HepG2 (cell line): ENCODE measurements around the gene AGT. TPM values are rescaled to one million over a fixed set of nuclear protein-coding genes. Genes with fewer than 3 reads are reported as not detected.

Experiments used
- ATAC-seq: fragments of 200-7000 bp; cut with Tn5 transposase; 3 replicates; pipeline ENCODE4 v1.9.1; 2020; ENCODE audit warnings: mild to moderate bottlenecking, moderate library complexity
- BruUV-seq: library from RNA; stranded (reverse); fragments of 400-500 nt; replicated peaks from 2 replicates; lab custom pipeline; 2021; lab: Mats Ljungman, UMichigan
- CTCF ChIA-PET: fragments of 300-600 bp; formaldehyde crosslinking; extraction: SDS; loops from one replicate; lab custom pipeline; 2021; ENCODE audit warnings: low total read pairs, inconsistent platforms, low intra/inter-chr PET ratio; lab: Yijun Ruan, JAX
- POLR2A ChIA-PET: fragments of 350-600 bp; sonication (Branson Sonifier 250); formaldehyde crosslinking; loops from one replicate; lab custom pipeline; 2020; ENCODE audit warnings: antibody characterized with exemption, inconsistent platforms; lab: Yijun Ruan, JAX
- DNase-seq: peaks from one replicate; pipeline ENCODE4 v3.0.0-alpha.2; 2015; ENCODE audit warnings: low spot score
- FAIRE-seq: peaks from 3 replicates; lab custom pipeline; 2011; peaks lifted over from hg19 to GRCh38; lab: Jason Lieb, UNC
- H2AFZ ChIP-seq: one replicate; pipeline ENCODE4 v1.6.1; 2011; ENCODE audit warnings: low read length, inconsistent platforms
- H3K27ac ChIP-seq: fragments of 300-600 bp; 3 replicates; pipeline ENCODE4 v1.8.0; 2011; ENCODE audit warnings: mixed run types, mild to moderate bottlenecking, mixed read lengths, low read length, inconsistent platforms; ENCODE audit not compliant: insufficient read depth; ENCODE audit errors: extremely low read length
- H3K27me3 ChIP-seq, 2 experiments: fragments of 200-600 bp in 1 of 2; 2 replicates in 1 of 2; 3 replicates in 1 of 2; pipeline versions ENCODE4 v1.6.0 to v1.8.0; 2011; ENCODE audit warnings: low read length in 2 of 2, mild to moderate bottlenecking in 2 of 2, moderate library complexity in 2 of 2, inconsistent platforms in 1 of 2; ENCODE audit not compliant: insufficient read depth in 2 of 2, control insufficient read depth in 1 of 2
- H3K36me3 ChIP-seq, 2 experiments: fragments of 200-600 bp in 1 of 2; replicated peaks in 1 of 2; 2 replicates in 1 of 2; 3 replicates in 1 of 2; pipeline versions ENCODE4 v1.5.1 to v1.8.0; 2011; ENCODE audit warnings: low read length in 2 of 2, inconsistent platforms in 1 of 2; ENCODE audit not compliant: insufficient read depth in 2 of 2, control insufficient read depth in 1 of 2
- H3K4me1 ChIP-seq: 2 replicates; pipeline ENCODE4 v1.5.1; 2012; ENCODE audit warnings: low read length, inconsistent platforms; ENCODE audit not compliant: insufficient read depth
- H3K4me2 ChIP-seq: 2 replicates; pipeline ENCODE4 v1.6.0; 2011; ENCODE audit warnings: low read depth, low read length, inconsistent platforms
- H3K4me3 ChIP-seq, 3 experiments: fragments of 200-600 bp in 1 of 3; sonication (generic), shearing (Covaris generic) in 1 of 3; replicated peaks in 1 of 3; 2 replicates each; pipeline ENCODE4 v1.5.1; 2011 to 2016; ENCODE audit warnings: low read length in 3 of 3, inconsistent platforms in 2 of 3, low read depth in 2 of 3, mild to moderate bottlenecking in 2 of 3, control low read depth in 1 of 3, mixed read lengths in 1 of 3; ENCODE audit not compliant: insufficient read depth in 1 of 3
- H3K79me2 ChIP-seq: one replicate; pipeline ENCODE4 v1.6.1; 2011; ENCODE audit warnings: low read length, inconsistent platforms; ENCODE audit not compliant: insufficient read depth
- H3K9ac ChIP-seq: 2 replicates; pipeline ENCODE4 v1.6.0; 2011; ENCODE audit warnings: mild to moderate bottlenecking, low read depth, low read length, inconsistent platforms; ENCODE audit not compliant: insufficient read depth
- H3K9me3 ChIP-seq: 2 replicates; pipeline ENCODE4 v1.5.1; 2012; ENCODE audit warnings: mild to moderate bottlenecking, low read length
- H4K20me1 ChIP-seq: 2 replicates; pipeline ENCODE4 v1.6.0; 2011; ENCODE audit warnings: inconsistent platforms, mild to moderate bottlenecking, low read length, moderate library complexity; ENCODE audit not compliant: insufficient read depth
- GABPB1 ChIP-seq: IDR thresholded peaks from 2 replicates; pipeline ENCODE4 v1.6.1; 2016; ENCODE audit warnings: mild to moderate bottlenecking, missing genetic modification reagents, moderate library complexity, missing compliant biosample characterization
- IKZF4 ChIP-seq: sonication (generic); formaldehyde crosslinking; IDR thresholded peaks from 2 replicates; pipeline ENCODE4 v1.5.1; 2020; ENCODE audit warnings: borderline replicate concordance, mild to moderate bottlenecking, low read depth, missing genetic modification reagents; ENCODE audit errors: not compliant biosample characterization
- MLLT10 ChIP-seq: sonication (generic); formaldehyde crosslinking; IDR thresholded peaks from 2 replicates; pipeline ENCODE4 v1.4.0; 2020; ENCODE audit warnings: missing genetic modification reagents
- NR2C2 ChIP-seq: sonication (generic); formaldehyde crosslinking; IDR thresholded peaks from 2 replicates; pipeline ENCODE4 v1.4.0; 2020; ENCODE audit warnings: missing genetic modification reagents, mild to moderate bottlenecking, moderate library complexity, borderline replicate concordance
- NR2F2 ChIP-seq: IDR thresholded peaks from 2 replicates; pipeline ENCODE4 v1.6.1; 2012; ENCODE audit warnings: low read depth, inconsistent platforms, borderline replicate concordance
- WGBS: methylation state at CpG from one replicate; pipeline ENCODE4 v1.1.6; 2017; ENCODE audit warnings: low lambda C conversion rate; 5-methylcytosine and 5-hydroxymethylcytosine counted together
- in situ Hi-C: cut with HindIII; loops from 2 replicates; pipeline ENCODE4 v1.10.0; 2017; ENCODE audit warnings: low pct_unique_long_range_greater_than_20kb; ENCODE audit not compliant: extremely low pct_ligation_motif_present
- intact Hi-C: fragments of 100-400 bp; cut with micrococcal nuclease; formaldehyde crosslinking; loops from one replicate; pipeline ENCODE4 v1.10.0; 2022; ENCODE audit not compliant: unreplicated experiment
- polyA plus RNA-seq, 8 experiments: library from polyadenylated mRNA; depleted of rRNA in 3 of 8; stranded (reverse) in 7 of 8; unstranded in 1 of 8; fragments of >200 nt; fragmentation: Illumina TruSeq in 4 of 8; extraction: Trizol in 4 of 8; gene quantifications; 2 replicates each; pipeline versions ENCODE4 v1.2.1 to v1.2.3, GENCODE V29; 2011 to 2016; ENCODE audit warnings: low read depth in 4 of 8, missing spikeins in 1 of 8, mixed read lengths in 1 of 8; ENCODE audit not compliant: insufficient read depth in 1 of 8
- total RNA-seq, 5 experiments: library from RNA; depleted of rRNA; stranded (reverse); fragments of >200 nt; fragmentation: Illumina TruSeq; extraction: Trizol; gene quantifications; 2 replicates each; pipeline ENCODE4 v1.2.3, GENCODE V29; 2016; ENCODE audit warnings: low read depth in 1 of 5
- TF ChIP-seq, protein P1 (sequence below), 2 experiments: fragments of 450-650 bp in 1 of 2; sonication (generic) in 1 of 2; formaldehyde crosslinking in 1 of 2; IDR thresholded peaks; 2 replicates each; pipeline versions ENCODE4 v1.6.1 to v1.8.0; 2016 to 2022; ENCODE audit warnings: antibody characterized with exemption in 1 of 2, mild to moderate bottlenecking in 1 of 2, missing genetic modification reagents in 1 of 2

Gene AGT
- total and polyA plus RNA-seq, 2 of the 13 experiments (the other 11 are each of a cell fraction or from before 2014, with no cell fraction given), result 892 to 2,071 TPM

DNA sequence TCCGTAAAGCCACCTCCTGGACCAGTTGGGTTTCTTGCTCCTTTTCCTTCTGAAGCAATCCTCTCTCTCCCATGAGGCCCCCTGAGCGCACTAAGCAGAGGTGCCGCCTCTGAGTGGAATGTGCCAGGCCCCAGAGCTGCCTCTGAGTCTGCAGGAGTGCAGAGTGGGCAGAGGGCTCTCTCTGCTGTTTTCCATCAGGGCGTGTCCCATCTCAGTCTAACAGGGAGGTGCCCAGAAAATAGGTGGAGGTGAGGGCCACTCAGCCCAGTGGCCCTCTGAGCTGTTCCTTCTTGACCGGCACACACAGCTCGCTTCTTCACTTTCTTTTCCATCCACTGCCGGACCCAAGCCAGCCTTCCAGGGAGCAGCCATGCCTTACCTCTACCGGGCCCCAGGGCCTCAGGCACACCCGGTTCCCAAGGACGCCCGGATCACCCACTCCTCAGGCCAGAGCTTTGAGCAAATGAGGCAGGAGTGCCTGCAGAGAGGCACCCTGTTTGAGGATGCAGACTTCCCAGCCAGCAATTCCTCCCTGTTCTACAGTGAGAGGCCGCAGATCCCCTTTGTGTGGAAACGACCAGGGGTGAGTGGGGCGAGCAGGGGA, 33.3 kb upstream of the AGT start, which contains the start of gene CAPN9:
Gene CAPN9, plus strand, starts transcription at position 262 of the 604 bp plus-strand sequence. Its CDS starts 109 bp downstream, at position 371.
- DNase-seq (no peak), FAIRE-seq (no peak)
- no TSS peak for BruUV-seq
- TF ChIP-seq GABPB1 (CRISPR knock-in tag) (0 out of 2 replicates have a peak, but pooled peaks have one; percentile 21), NR2C2 (CRISPR knock-in tag) (no peak), MLLT10 (CRISPR knock-in tag) (no peak), IKZF4 (CRISPR knock-in tag) (no peak)
- TF ChIP-seq, all 625 proteins: peak for 1
- no peak within 1 kb of the TSS for H3K27ac ChIP-seq
- H3K9ac ChIP-seq, result no peak within 1 kb of the TSS
- H3K4me1 ChIP-seq, result peaks cover 94% of the 10 kb centered on the region
- ChIA-PET CTCF (no interaction called here), POLR2A (interaction anchor here (1.0 to 1.4 kb wide), 4 partner anchors 17 to 108 kb away, joined by 3 to 6 read pairs (median 4); partner anchors contain the start of gene AGT)
- H3K27me3 ChIP-seq, result no peaks in the 10 kb centered on the region
- ATAC-seq, result peak; percentile 3; the same call in 1 of the 3 replicates
- WGBS, result 53% methylated on average over 11 of the region's 14 CpGs
- intact Hi-C loops (no loop called here), in situ Hi-C loops (no loop called here)
- H3K9me3 ChIP-seq, result no peaks in the 10 kb centered on the region
- H4K20me1 ChIP-seq, result no peaks in the 10 kb centered on the region
- no peak within 1 kb of the TSS for H2AFZ ChIP-seq
- no peaks in the 10 kb centered on the region for H3K79me2 ChIP-seq
- peak within 1 kb of the TSS in 1 of 3 experiments; percentile 12; a peak in 1 of 6 replicates for H3K4me3 ChIP-seq
- peak within 1 kb of the TSS; percentile 47 for H3K4me2 ChIP-seq
- no peaks in the 10 kb centered on the region for H3K36me3 ChIP-seq

DNA sequence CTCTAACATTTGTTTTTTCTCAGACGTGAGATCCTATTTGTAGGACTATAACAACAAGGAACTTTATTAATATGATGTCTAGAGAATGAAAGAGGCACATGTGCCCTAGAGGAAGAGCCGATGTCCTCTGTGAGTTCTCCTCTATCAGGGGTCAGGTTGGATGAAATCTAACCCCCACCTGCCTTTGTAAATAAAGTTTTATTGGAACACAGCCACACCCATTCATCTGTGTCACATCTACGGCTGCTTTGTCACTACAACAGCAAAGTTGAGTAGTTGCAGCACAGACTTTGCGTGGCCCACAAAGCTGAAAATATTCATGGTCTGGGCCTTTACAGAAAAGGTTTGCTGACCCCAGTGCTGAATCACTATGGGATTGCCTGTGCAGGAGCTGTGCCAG, 32.7 kb upstream of the AGT start:
- ChIA-PET POLR2A (interaction anchor here (0.7 to 1.3 kb wide), 2 partner anchors 44 to 107 kb away, joined by 3 read pairs; no protein-coding TSS in a partner anchor), CTCF (no interaction called here)
- intact Hi-C loops, result no loop called here
- no peaks in the 10 kb centered on the region for H3K79me2 ChIP-seq
- FAIRE-seq (no peak), DNase-seq (no peak), ATAC-seq (no peak)
- H3K4me3 ChIP-seq, result no peak overlapping the region
- in situ Hi-C loops, result no loop called here
- no peaks in the 10 kb centered on the region for H4K20me1 ChIP-seq
- no peak overlapping the region for H3K27ac ChIP-seq
- H3K4me2 ChIP-seq, result peak overlapping the region; percentile 47; the same call in 1 of the 2 replicates
- no peak overlapping the region for H2AFZ ChIP-seq
- BruUV-seq, result no TSS peak
- H3K27me3 ChIP-seq, result no peaks in the 10 kb centered on the region
- TF ChIP-seq, protein P1, sequence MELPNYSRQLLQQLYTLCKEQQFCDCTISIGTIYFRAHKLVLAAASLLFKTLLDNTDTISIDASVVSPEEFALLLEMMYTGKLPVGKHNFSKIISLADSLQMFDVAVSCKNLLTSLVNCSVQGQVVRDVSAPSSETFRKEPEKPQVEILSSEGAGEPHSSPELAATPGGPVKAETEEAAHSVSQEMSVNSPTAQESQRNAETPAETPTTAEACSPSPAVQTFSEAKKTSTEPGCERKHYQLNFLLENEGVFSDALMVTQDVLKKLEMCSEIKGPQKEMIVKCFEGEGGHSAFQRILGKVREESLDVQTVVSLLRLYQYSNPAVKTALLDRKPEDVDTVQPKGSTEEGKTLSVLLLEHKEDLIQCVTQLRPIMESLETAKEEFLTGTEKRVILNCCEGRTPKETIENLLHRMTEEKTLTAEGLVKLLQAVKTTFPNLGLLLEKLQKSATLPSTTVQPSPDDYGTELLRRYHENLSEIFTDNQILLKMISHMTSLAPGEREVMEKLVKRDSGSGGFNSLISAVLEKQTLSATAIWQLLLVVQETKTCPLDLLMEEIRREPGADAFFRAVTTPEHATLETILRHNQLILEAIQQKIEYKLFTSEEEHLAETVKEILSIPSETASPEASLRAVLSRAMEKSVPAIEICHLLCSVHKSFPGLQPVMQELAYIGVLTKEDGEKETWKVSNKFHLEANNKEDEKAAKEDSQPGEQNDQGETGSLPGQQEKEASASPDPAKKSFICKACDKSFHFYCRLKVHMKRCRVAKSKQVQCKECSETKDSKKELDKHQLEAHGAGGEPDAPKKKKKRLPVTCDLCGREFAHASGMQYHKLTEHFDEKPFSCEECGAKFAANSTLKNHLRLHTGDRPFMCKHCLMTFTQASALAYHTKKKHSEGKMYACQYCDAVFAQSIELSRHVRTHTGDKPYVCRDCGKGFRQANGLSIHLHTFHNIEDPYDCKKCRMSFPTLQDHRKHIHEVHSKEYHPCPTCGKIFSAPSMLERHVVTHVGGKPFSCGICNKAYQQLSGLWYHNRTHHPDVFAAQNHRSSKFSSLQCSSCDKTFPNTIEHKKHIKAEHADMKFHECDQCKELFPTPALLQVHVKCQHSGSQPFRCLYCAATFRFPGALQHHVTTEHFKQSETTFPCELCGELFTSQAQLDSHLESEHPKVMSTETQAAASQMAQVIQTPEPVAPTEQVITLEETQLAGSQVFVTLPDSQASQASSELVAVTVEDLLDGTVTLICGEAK (IDR thresholded peaks at IDR 0.05), result peak; percentile 64
- TF ChIP-seq, protein P1 (CRISPR knock-in tag; IDR thresholded peaks at IDR 0.05), result peak; percentile 99
- TF ChIP-seq NR2F2, result no peak
- no peaks in the 10 kb centered on the region for H3K9me3 ChIP-seq
- no peaks in the 10 kb centered on the region for H3K36me3 ChIP-seq
- no peak overlapping the region for H3K9ac ChIP-seq
- WGBS, result 76% methylated on average over 4 of the region's 4 CpGs
- H3K4me1 ChIP-seq, result peaks cover 89% of the 10 kb centered on the region
